B cell (primary cell): ENCODE data around the gene CEACAM19. TPM values are rescaled to one million over a fixed set of nuclear protein-coding genes. Genes with fewer than 3 reads are reported as not detected.

Experiments used
- ATAC-seq: fragments of 200-7000 bp; cut with Tn5 transposase; one replicate; pipeline ENCODE4 v1.10.0; 2021; ENCODE audit warnings: low read depth, mild to moderate bottlenecking, moderate number of reproducible peaks, moderate library complexity
- CTCF ChIA-PET: fragments of 350-600 bp; sonication (Branson Sonifier 250); formaldehyde crosslinking; loops from one replicate; lab custom pipeline; 2021; ENCODE audit warnings: antibody characterized with exemption, inconsistent platforms; lab: Charles Lee
- POLR2A ChIA-PET: fragments of 350-600 bp; sonication (Branson Sonifier 250); formaldehyde crosslinking; loops from one replicate; lab custom pipeline; 2021; ENCODE audit warnings: antibody characterized with exemption; lab: Charles Lee
- DNase-seq: peaks from one replicate; pipeline ENCODE4 v3.0.0; 2013
- H2AFZ ChIP-seq: 2 replicates; pipeline ENCODE4 v1.6.1; 2012; ENCODE audit warnings: mild to moderate bottlenecking, low read depth, low read length; ENCODE audit not compliant: insufficient read depth, poor library complexity, severe bottlenecking
- H3K27ac ChIP-seq, 2 donors: 1 replicate in 1 of 2; 2 replicates in 1 of 2; pipeline ENCODE4 v1.5.1; 2012 to 2013; ENCODE audit warnings: low read length in 2 of 2, mild to moderate bottlenecking in 2 of 2, moderate library complexity in 1 of 2
- H3K27me3 ChIP-seq, 4 experiments: fragments of 200-600 bp in 1 of 4; sonication (generic) in 1 of 4; replicated peaks in 1 of 4; 1 replicate in 2 of 4; 2 replicates in 2 of 4; pipeline versions ENCODE4 v1.6.1 to v1.7.0; 2013 to 2016; ENCODE audit warnings: low read length in 3 of 4, mild to moderate bottlenecking in 2 of 4, mixed read lengths in 1 of 4, moderate library complexity in 1 of 4; ENCODE audit not compliant: insufficient read depth in 4 of 4, control insufficient read depth in 3 of 4; ENCODE audit errors: control extremely low read depth in 1 of 4
- H3K36me3 ChIP-seq, 2 experiments: replicated peaks in 1 of 2; 1 replicate in 1 of 2; 2 replicates in 1 of 2; pipeline versions ENCODE4 v1.6.1 to v1.7.1; 2013; ENCODE audit warnings: low read length in 1 of 2; ENCODE audit not compliant: insufficient read depth in 2 of 2, control insufficient read depth in 1 of 2; ENCODE audit errors: control extremely low read depth in 1 of 2, extremely low read depth in 1 of 2
- H3K4me1 ChIP-seq, 2 donors: fragments of 200-600 bp in 1 of 2; sonication (generic) in 1 of 2; 1 replicate in 1 of 2; 2 replicates in 1 of 2; pipeline versions ENCODE4 v1.5.1 to v1.6.1; 2013 to 2017; ENCODE audit warnings: low read length in 2 of 2; ENCODE audit not compliant: control insufficient read depth in 2 of 2, insufficient read depth in 2 of 2
- H3K4me2 ChIP-seq: replicated peaks from 2 replicates; pipeline ENCODE3; 2012; ENCODE audit warnings: mild to moderate bottlenecking, low read depth, low read length; ENCODE audit not compliant: poor library complexity, severe bottlenecking
- H3K4me3 ChIP-seq, 5 experiments: fragments of 200-600 bp in 1 of 5; sonication (generic) in 1 of 5; 1 replicate in 3 of 5; 2 replicates in 2 of 5; pipeline versions ENCODE4 v1.5.1 to v1.7.0; 2011 to 2016; ENCODE audit warnings: low read length in 4 of 5, mild to moderate bottlenecking in 4 of 5, low read depth in 2 of 5, control low read depth in 1 of 5, moderate library complexity in 1 of 5; ENCODE audit not compliant: insufficient read depth in 1 of 5; ENCODE audit errors: control extremely low read depth in 1 of 5, extremely low read depth in 1 of 5
- H3K79me2 ChIP-seq: fragments of 200-600 bp; sonication (generic); one replicate; pipeline ENCODE4 v1.6.0; 2016; ENCODE audit warnings: low read length; ENCODE audit not compliant: control insufficient read depth, insufficient read depth
- H3K9ac ChIP-seq: fragments of 200-600 bp; sonication (generic); 2 replicates; pipeline ENCODE4 v1.6.1; 2017; ENCODE audit warnings: mild to moderate bottlenecking, low read length, moderate library complexity
- H3K9me3 ChIP-seq, 3 donors: one replicate each; pipeline versions ENCODE4 v1.6.1 to v1.7.1; 2013; ENCODE audit warnings: low read length in 2 of 3; ENCODE audit not compliant: control insufficient read depth in 2 of 3, insufficient read depth in 1 of 3; ENCODE audit errors: control extremely low read depth in 1 of 3
- H4K20me1 ChIP-seq: 2 replicates; pipeline ENCODE4 v1.6.0; 2012; ENCODE audit warnings: mild to moderate bottlenecking, low read length; ENCODE audit not compliant: insufficient read depth, control insufficient read depth, poor library complexity, severe bottlenecking
- H3K27ac Mint-ChIP-seq: one replicate; pipeline ENCODE4 v1.8.0; 2021; ENCODE audit warnings: mixed read lengths
- H3K27me3 Mint-ChIP-seq: one replicate; pipeline ENCODE4 v1.8.0; 2021; ENCODE audit warnings: mixed read lengths
- H3K4me1 Mint-ChIP-seq: one replicate; pipeline ENCODE4 v1.8.0; 2021; ENCODE audit warnings: mixed read lengths
- H3K4me3 Mint-ChIP-seq: one replicate; pipeline ENCODE4 v1.8.0; 2021; ENCODE audit warnings: mixed read lengths
- H3K9me3 Mint-ChIP-seq: one replicate; pipeline ENCODE4 v1.8.0; 2022; ENCODE audit warnings: mixed read lengths; ENCODE audit not compliant: insufficient read depth
- CTCF ChIP-seq: fragments of 200-600 bp; IDR thresholded peaks from one replicate; pipeline ENCODE4 v1.8.0; 2022; ENCODE audit warnings: antibody characterized with exemption, mild to moderate bottlenecking
- EZH2 ChIP-seq: IDR thresholded peaks from 2 replicates; pipeline ENCODE4 v1.6.1; 2012; ENCODE audit warnings: borderline replicate concordance, low read depth, mild to moderate bottlenecking, moderate library complexity, low read length; ENCODE audit not compliant: insufficient read depth, poor library complexity, severe bottlenecking
- WGBS: methylation state at CpG from one replicate; pipeline ENCODE4 v1.1.5; 2013; ENCODE audit warnings: missing lambda C conversion rate; ENCODE audit not compliant: insufficient coverage; 5-methylcytosine and 5-hydroxymethylcytosine counted together
- intact Hi-C: fragments of 100-400 bp; cut with micrococcal nuclease; formaldehyde crosslinking; loops from one replicate; pipeline ENCODE4 v1.10.0; 2022
- polyA plus RNA-seq: library from polyadenylated mRNA; depleted of rRNA; stranded (reverse); fragments of >200 nt; gene quantifications from 2 replicates; pipeline ENCODE4 v1.2.3, GENCODE V29; 2012
- total RNA-seq, 2 donors: library from RNA; stranded (reverse); fragments of 120-200 nt in 1 of 2; gene quantifications; 1 replicate in 1 of 2; 2 replicates in 1 of 2; pipeline versions ENCODE4 v1.2.3 to v1.2.4, GENCODE V29; 2013 to 2022

The CEACAM19 gene
- total and polyA plus RNA-seq, 2 donors (not counting 1 experiment from before 2014, with no cell fraction given) = not detected

- no peaks in the 10 kb centered on the region for H3K36me3 ChIP-seq
- H3K27ac ChIP-seq = no peak overlapping the region
- peak overlapping the region; percentile 20 for H3K27ac Mint-ChIP-seq
- whole genome bisulfite sequencing = no CpG with 5 or more reads among the region's 4 CpGs
- H3K4me2 ChIP-seq = peak overlapping the region; percentile 46
- peak overlapping the region; percentile 34 for H3K4me3 Mint-ChIP-seq
- H3K9me3 Mint-ChIP-seq = no peaks in the 10 kb centered on the region
- peaks cover 18% of the 10 kb centered on the region for H3K4me1 Mint-ChIP-seq
- no peak overlapping the region for H2AFZ ChIP-seq
- intact Hi-C loops = loop anchor here (5.0 kb wide), 1 partner anchor 36 kb away; no protein-coding TSS in a partner anchor
- H4K20me1 ChIP-seq = no peaks in the 10 kb centered on the region
- ChIA-PET CTCF (interaction anchor here (1.2 kb wide), 1 partner anchor 85 kb away, joined by 4 read pairs; no protein-coding TSS in a partner anchor), POLR2A (interaction anchor here (0.7 kb wide), 2 partner anchors 37 to 123 kb away, joined by 3 to 8 read pairs; no protein-coding TSS in a partner anchor)
- peaks cover 0 to 11% (median 0%) of the 10 kb centered on the region in 4 experiments for H3K27me3 ChIP-seq
- no peaks in the 10 kb centered on the region for H3K79me2 ChIP-seq
- ATAC-seq (peak; percentile 42), DNase-seq (peak; percentile 43)
- no peaks in the 10 kb centered on the region for H3K9me3 ChIP-seq
- H3K4me3 ChIP-seq = no peak overlapping the region
- peaks cover 8 to 25% of the 10 kb centered on the region in 2 donors for H3K4me1 ChIP-seq
- TF ChIP-seq CTCF (no peak), EZH2 (no peak)
- peaks cover 16% of the 10 kb centered on the region for H3K27me3 Mint-ChIP-seq
- H3K9ac ChIP-seq = no peak overlapping the region
Measured at GRCh38 chr19:44685877-44686276, 14.6 kb downstream of the CEACAM19 start.

- Histone ChIP-seq H3K79me2 (no peaks in the 10 kb centered on the region), H3K9ac (no peak overlapping the region), H3K9me3 (no peaks in the 10 kb centered on the region), H3K36me3 (no peaks in the 10 kb centered on the region), H3K4me2 (no peak overlapping the region), H2AFZ (no peak overlapping the region), H4K20me1 (no peaks in the 10 kb centered on the region), H3K27ac (no peak overlapping the region), H3K4me1 (peaks cover 14 to 35% of the 10 kb centered on the region in 2 donors), H3K27me3 (peaks cover 0 to 11% (median 0%) of the 10 kb centered on the region in 4 experiments), H3K4me3 (no peak overlapping the region)
- peaks cover 22% of the 10 kb centered on the region for H3K4me1 Mint-ChIP-seq
- WGBS = 100% methylated on average over 2 of the region's 4 CpGs
- no peak for DNase-seq
- H3K27me3 Mint-ChIP-seq = peaks cover 16% of the 10 kb centered on the region
- no peak overlapping the region for H3K27ac Mint-ChIP-seq
- POLR2A ChIA-PET = interaction anchor here (0.7 kb wide), 1 partner anchor 122 kb away, joined by 3 read pairs; no protein-coding TSS in a partner anchor
- no peak for TF ChIP-seq CTCF
- no peak for TF ChIP-seq EZH2
- CTCF ChIA-PET = interaction anchor here (7.2 kb wide), 1 partner anchor 36 kb away, joined by 89 read pairs; no protein-coding TSS in a partner anchor
- intact Hi-C loops = loop anchor here (5.0 kb wide), 1 partner anchor 35 kb away; no protein-coding TSS in a partner anchor
- H3K4me3 Mint-ChIP-seq = no peak overlapping the region
- H3K9me3 Mint-ChIP-seq = no peaks in the 10 kb centered on the region
- ATAC-seq = no peak
Measured at GRCh38 chr19:44686896-44687295, 15.6 kb downstream of the CEACAM19 start.
